Measurements from ENCODE around the gene TEAD1.

The TEAD1 gene

GRCh38 chr11:12770966-12771597 lies 96.9 kb downstream of the TEAD1 start:
- in situ Hi-C loops (cut with HindIII; ENCODE audit: low sequenced_read_pairs): loop anchor here (5.0 kb wide), 1 partner anchor 59 kb away; no protein-coding TSS in a partner anchor
- no peak for DNase-seq (ENCODE audit: low read depth)
- TF ChIP-seq CTCF (IDR thresholded peaks at IDR 0.05; ENCODE audit: low read depth, low read length, missing control alignments): no peak
- H3K4me3 ChIP-seq (ENCODE audit: low read depth, low read length): no peak overlapping the region

- no peak overlapping the region for H3K4me3 ChIP-seq (ENCODE audit: low read depth, low read length)
- in situ Hi-C loops (cut with HindIII; ENCODE audit: low sequenced_read_pairs): loop anchor here (5.0 kb wide), 1 partner anchor 60 kb away; no protein-coding TSS in a partner anchor
- no peak for TF ChIP-seq CTCF (IDR thresholded peaks at IDR 0.05; ENCODE audit: low read depth, low read length, missing control alignments)
- DNase-seq (ENCODE audit: low read depth): no peak
Measured at GRCh38 chr11:12771875-12772274, 97.7 kb downstream of the TEAD1 start.

- no peak for TF ChIP-seq CTCF (IDR thresholded peaks at IDR 0.05; ENCODE audit: low read depth, low read length, missing control alignments)
- no peak for DNase-seq (ENCODE audit: low read depth)
Measured at GRCh38 chr11:12772324-12772723, 98.1 kb downstream of the TEAD1 start.

DNA sequence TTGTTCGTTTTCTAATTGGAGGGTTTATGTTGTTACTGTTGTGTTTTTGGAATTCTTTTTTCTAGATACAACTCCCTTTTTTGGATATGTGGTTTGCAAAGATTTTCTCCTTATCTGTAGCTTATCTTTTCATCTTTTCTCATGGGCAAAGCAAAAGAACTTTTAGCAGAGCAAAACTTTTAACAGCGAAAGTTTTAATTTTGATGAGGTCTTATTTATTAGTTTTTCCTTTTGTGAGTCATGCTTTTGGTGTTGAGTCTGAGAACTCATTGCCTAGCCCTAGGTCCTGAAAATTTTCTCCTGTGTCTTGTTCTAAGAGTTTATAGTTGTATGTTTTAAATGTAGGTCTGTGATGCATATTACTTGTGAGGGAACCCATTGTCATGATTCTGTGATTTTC lies 99.4 kb downstream of the TEAD1 start:
- in situ Hi-C loops (cut with HindIII; ENCODE audit: low sequenced_read_pairs): loop anchor here (5.0 kb wide), 1 partner anchor 61 kb away; no protein-coding TSS in a partner anchor
- no peak overlapping the region for H3K4me3 ChIP-seq (ENCODE audit: low read depth, low read length)
- TF ChIP-seq CTCF (IDR thresholded peaks at IDR 0.05; ENCODE audit: low read depth, low read length, missing control alignments): no peak
- DNase-seq (ENCODE audit: low read depth): no peak

More at GRCh38 chr11:12772324-12772723, 98.1 kb downstream of the TEAD1 start:
- H3K4me3 ChIP-seq (ENCODE audit: low read depth, low read length): no peak overlapping the region
- in situ Hi-C loops (cut with HindIII; ENCODE audit: low sequenced_read_pairs): loop anchor here (5.0 kb wide), 1 partner anchor 60 kb away; no protein-coding TSS in a partner anchor

GRCh38 chr11:12775955-12776354 lies 101.7 kb downstream of the TEAD1 start:
- no peak for DNase-seq (ENCODE audit: low read depth)
- in situ Hi-C loops (cut with HindIII; ENCODE audit: low sequenced_read_pairs): no loop called here
- H3K4me3 ChIP-seq (ENCODE audit: low read depth, low read length): no peak overlapping the region
- no peak for TF ChIP-seq CTCF (IDR thresholded peaks at IDR 0.05; ENCODE audit: low read depth, low read length, missing control alignments)

- no peak for TF ChIP-seq CTCF (IDR thresholded peaks at IDR 0.05; ENCODE audit: low read depth, low read length, missing control alignments)
- H3K4me3 ChIP-seq (ENCODE audit: low read depth, low read length): no peak overlapping the region
- DNase-seq (ENCODE audit: low read depth): no peak
- in situ Hi-C loops (cut with HindIII; ENCODE audit: low sequenced_read_pairs): no loop called here
Measured at GRCh38 chr11:12777208-12777874, 103.1 kb downstream of the TEAD1 start.

Measured in astrocyte of the cerebellum (primary cell).